HG03095 (cell line): ENCODE results near the gene RBBP8NL.
"Not testable (repeated sequence)": the region's sequence is repeated elsewhere in the genome, so short reads cannot be mapped to it uniquely, and the experiment has no call there.

Experiments used
- ATAC-seq: cut with Tn5 transposase; IDR thresholded peaks from one replicate; pipeline ENCODE4 v1.9.1; 2021; ENCODE audit warnings: moderate library complexity; ENCODE audit not compliant: unreplicated experiment

Gene RBBP8NL

GRCh38 chr20:62376112-62377063 is 51.0 kb downstream of the RBBP8NL start:
- ATAC-seq: no peak

GRCh38 chr20:62374331-62375152 is 52.8 kb downstream of the RBBP8NL start:
- no peak for ATAC-seq

GRCh38 chr20:62373631-62374179 is 53.6 kb downstream of the RBBP8NL start:
- ATAC-seq: not testable (repeated sequence)

GRCh38 chr20:62372042-62372993 is 55.0 kb downstream of the RBBP8NL start:
- no peak for ATAC-seq

- no peak for ATAC-seq
Observed at GRCh38 chr20:62371588-62372041, 55.7 kb downstream of the RBBP8NL start.

- no peak for ATAC-seq
Observed at GRCh38 chr20:62370807-62371587, 56.3 kb downstream of the RBBP8NL start.

GRCh38 chr20:62370115-62370806 is 57.1 kb downstream of the RBBP8NL start:
- no peak for ATAC-seq

- ATAC-seq: no peak
Observed at GRCh38 chr20:62369815-62370114, 57.6 kb downstream of the RBBP8NL start.

- no peak for ATAC-seq
Observed at GRCh38 chr20:62368976-62369814, 58.1 kb downstream of the RBBP8NL start.

- no peak for ATAC-seq
Observed at GRCh38 chr20:62368392-62368975, 58.9 kb downstream of the RBBP8NL start.

GRCh38 chr20:62367633-62368391 is 59.5 kb downstream of the RBBP8NL start:
- no peak for ATAC-seq

GRCh38 chr20:62367136-62367632 is 60.2 kb downstream of the RBBP8NL start, which contains the start of gene LAMA5:
Gene LAMA5 (minus strand): TSS chr20:62367312. CDS start chr20:62367245, 67 bp downstream.
- no peak for ATAC-seq

GRCh38 chr20:62366370-62367135 is 60.8 kb downstream of the RBBP8NL start:
- ATAC-seq: no peak

GRCh38 chr20:62365814-62366369 is 61.4 kb downstream of the RBBP8NL start:
- no peak for ATAC-seq

GRCh38 chr20:62364911-62365736 is 62.2 kb downstream of the RBBP8NL start:
- ATAC-seq: no peak
